HepG2 (cell line): ENCODE measurements around the gene PANK2. TPM values are rescaled to one million over a fixed set of nuclear protein-coding genes. Genes with fewer than 3 reads are reported as not detected.
A peak's percentile ranks its signal among the peaks of the same experiment; 100 is the strongest.

Experiments used
- RARG ChIP-seq: sonication (generic); formaldehyde crosslinking; IDR thresholded peaks from 2 replicates; pipeline ENCODE4 v1.4.0; 2020; ENCODE audit warnings: low read depth, mild to moderate bottlenecking, missing genetic modification reagents
- SNAI1 ChIP-seq: sonication (generic); formaldehyde crosslinking; IDR thresholded peaks from 2 replicates; pipeline ENCODE4 v1.5.0; 2020; ENCODE audit warnings: mild to moderate bottlenecking, missing genetic modification reagents, borderline replicate concordance
- ZC3H4 ChIP-seq: sonication (generic); formaldehyde crosslinking; IDR thresholded peaks from 2 replicates; pipeline ENCODE4 v1.4.0; 2020; ENCODE audit warnings: missing genetic modification reagents, borderline replicate concordance
- ZFP41 ChIP-seq: sonication (generic); formaldehyde crosslinking; IDR thresholded peaks from 2 replicates; pipeline ENCODE4 v1.4.0; 2020; ENCODE audit warnings: mild to moderate bottlenecking, missing genetic modification reagents, borderline replicate concordance
- ZMYM2 ChIP-seq: sonication (generic); formaldehyde crosslinking; IDR thresholded peaks from 2 replicates; pipeline ENCODE4 v1.8.0; 2022; ENCODE audit warnings: mild to moderate bottlenecking, missing genetic modification reagents
- ZNF24 ChIP-seq: fragments of 450-650 bp; IDR thresholded peaks from 2 replicates; pipeline ENCODE4 v1.6.1; 2017; ENCODE audit warnings: antibody characterized with exemption, mild to moderate bottlenecking
- ZNF280B ChIP-seq: sonication (generic); formaldehyde crosslinking; IDR thresholded peaks from 2 replicates; pipeline ENCODE4 v1.5.0; 2020; ENCODE audit warnings: missing genetic modification reagents, mild to moderate bottlenecking, borderline replicate concordance
- ZNF292 ChIP-seq: sonication (generic); formaldehyde crosslinking; IDR thresholded peaks from 2 replicates; pipeline ENCODE4 v1.8.1; 2022; ENCODE audit warnings: mild to moderate bottlenecking, low read depth, missing genetic modification reagents, borderline replicate concordance
- ZNF577 ChIP-seq: sonication (generic); formaldehyde crosslinking; IDR thresholded peaks from 2 replicates; pipeline ENCODE4 v1.4.0; 2020; ENCODE audit warnings: mild to moderate bottlenecking, low read depth, missing genetic modification reagents, borderline replicate concordance
- ZNF674 ChIP-seq: sonication (generic); formaldehyde crosslinking; IDR thresholded peaks from 2 replicates; pipeline ENCODE4 v1.5.0; 2020; ENCODE audit warnings: low read depth, mild to moderate bottlenecking, missing genetic modification reagents
- ZNF776 ChIP-seq: sonication (generic); formaldehyde crosslinking; IDR thresholded peaks from 2 replicates; pipeline ENCODE4 v1.4.0; 2020; ENCODE audit warnings: mild to moderate bottlenecking, missing genetic modification reagents
- ZNF883 ChIP-seq: sonication (generic); formaldehyde crosslinking; IDR thresholded peaks from 2 replicates; pipeline ENCODE4 v1.5.1; 2020; ENCODE audit warnings: mild to moderate bottlenecking, missing genetic modification reagents; ENCODE audit errors: not compliant biosample characterization
- polyA plus RNA-seq, 8 experiments: library from polyadenylated mRNA; depleted of rRNA in 3 of 8; stranded (reverse) in 7 of 8; unstranded in 1 of 8; fragments of >200 nt; fragmentation: Illumina TruSeq in 4 of 8; extraction: Trizol in 4 of 8; gene quantifications; 2 replicates each; pipeline versions ENCODE4 v1.2.1 to v1.2.3, GENCODE V29; 2011 to 2016; ENCODE audit warnings: low read depth in 4 of 8, missing spikeins in 1 of 8, mixed read lengths in 1 of 8; ENCODE audit not compliant: insufficient read depth in 1 of 8
- total RNA-seq, 5 experiments: library from RNA; depleted of rRNA; stranded (reverse); fragments of >200 nt; fragmentation: Illumina TruSeq; extraction: Trizol; gene quantifications; 2 replicates each; pipeline ENCODE4 v1.2.3, GENCODE V29; 2016; ENCODE audit warnings: low read depth in 1 of 5
- TF ChIP-seq, protein P1 (sequence below): sonication (generic); formaldehyde crosslinking; IDR thresholded peaks from 2 replicates; pipeline ENCODE4 v1.5.0; 2020; ENCODE audit warnings: mild to moderate bottlenecking, missing genetic modification reagents
- TF ChIP-seq, protein P2 (sequence below): sonication (generic); formaldehyde crosslinking; IDR thresholded peaks from 2 replicates; pipeline ENCODE4 v1.5.1; 2020; ENCODE audit warnings: mild to moderate bottlenecking, missing genetic modification reagents, moderate library complexity
- TF ChIP-seq, protein P3 (sequence below): sonication (generic); formaldehyde crosslinking; IDR thresholded peaks from 2 replicates; pipeline ENCODE4 v1.4.0; 2020; ENCODE audit warnings: missing genetic modification reagents, borderline replicate concordance

Gene PANK2
- total and polyA plus RNA-seq, 2 of the 13 experiments (the other 11 are each of a cell fraction or from before 2014, with no cell fraction given) = 39.2 to 123 TPM

GRCh38 chr20:3869839-3870634 is 19.1 kb upstream of the PANK2 start (continued):
- TF ChIP-seq ZNF577 (CRISPR knock-in tag) (no peak), ZMYM2 (CRISPR knock-in tag) (no peak), ZNF24 (no peak), ZNF292 (no peak), ZNF280B (CRISPR knock-in tag) (0 out of 2 replicates have a peak, but pooled peaks have one; percentile 26), ZNF776 (CRISPR knock-in tag) (no peak), ZFP41 (CRISPR knock-in tag) (no peak), RARG (CRISPR knock-in tag) (no peak), ZNF674 (no peak), ZNF883 (CRISPR knock-in tag) (peak; percentile 63), ZC3H4 (CRISPR knock-in tag) (no peak), SNAI1 (no peak)
- TF ChIP-seq, protein P1, sequence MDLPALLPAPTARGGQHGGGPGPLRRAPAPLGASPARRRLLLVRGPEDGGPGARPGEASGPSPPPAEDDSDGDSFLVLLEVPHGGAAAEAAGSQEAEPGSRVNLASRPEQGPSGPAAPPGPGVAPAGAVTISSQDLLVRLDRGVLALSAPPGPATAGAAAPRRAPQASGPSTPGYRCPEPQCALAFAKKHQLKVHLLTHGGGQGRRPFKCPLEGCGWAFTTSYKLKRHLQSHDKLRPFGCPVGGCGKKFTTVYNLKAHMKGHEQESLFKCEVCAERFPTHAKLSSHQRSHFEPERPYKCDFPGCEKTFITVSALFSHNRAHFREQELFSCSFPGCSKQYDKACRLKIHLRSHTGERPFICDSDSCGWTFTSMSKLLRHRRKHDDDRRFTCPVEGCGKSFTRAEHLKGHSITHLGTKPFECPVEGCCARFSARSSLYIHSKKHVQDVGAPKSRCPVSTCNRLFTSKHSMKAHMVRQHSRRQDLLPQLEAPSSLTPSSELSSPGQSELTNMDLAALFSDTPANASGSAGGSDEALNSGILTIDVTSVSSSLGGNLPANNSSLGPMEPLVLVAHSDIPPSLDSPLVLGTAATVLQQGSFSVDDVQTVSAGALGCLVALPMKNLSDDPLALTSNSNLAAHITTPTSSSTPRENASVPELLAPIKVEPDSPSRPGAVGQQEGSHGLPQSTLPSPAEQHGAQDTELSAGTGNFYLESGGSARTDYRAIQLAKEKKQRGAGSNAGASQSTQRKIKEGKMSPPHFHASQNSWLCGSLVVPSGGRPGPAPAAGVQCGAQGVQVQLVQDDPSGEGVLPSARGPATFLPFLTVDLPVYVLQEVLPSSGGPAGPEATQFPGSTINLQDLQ = no peak
- TF ChIP-seq, protein P2, sequence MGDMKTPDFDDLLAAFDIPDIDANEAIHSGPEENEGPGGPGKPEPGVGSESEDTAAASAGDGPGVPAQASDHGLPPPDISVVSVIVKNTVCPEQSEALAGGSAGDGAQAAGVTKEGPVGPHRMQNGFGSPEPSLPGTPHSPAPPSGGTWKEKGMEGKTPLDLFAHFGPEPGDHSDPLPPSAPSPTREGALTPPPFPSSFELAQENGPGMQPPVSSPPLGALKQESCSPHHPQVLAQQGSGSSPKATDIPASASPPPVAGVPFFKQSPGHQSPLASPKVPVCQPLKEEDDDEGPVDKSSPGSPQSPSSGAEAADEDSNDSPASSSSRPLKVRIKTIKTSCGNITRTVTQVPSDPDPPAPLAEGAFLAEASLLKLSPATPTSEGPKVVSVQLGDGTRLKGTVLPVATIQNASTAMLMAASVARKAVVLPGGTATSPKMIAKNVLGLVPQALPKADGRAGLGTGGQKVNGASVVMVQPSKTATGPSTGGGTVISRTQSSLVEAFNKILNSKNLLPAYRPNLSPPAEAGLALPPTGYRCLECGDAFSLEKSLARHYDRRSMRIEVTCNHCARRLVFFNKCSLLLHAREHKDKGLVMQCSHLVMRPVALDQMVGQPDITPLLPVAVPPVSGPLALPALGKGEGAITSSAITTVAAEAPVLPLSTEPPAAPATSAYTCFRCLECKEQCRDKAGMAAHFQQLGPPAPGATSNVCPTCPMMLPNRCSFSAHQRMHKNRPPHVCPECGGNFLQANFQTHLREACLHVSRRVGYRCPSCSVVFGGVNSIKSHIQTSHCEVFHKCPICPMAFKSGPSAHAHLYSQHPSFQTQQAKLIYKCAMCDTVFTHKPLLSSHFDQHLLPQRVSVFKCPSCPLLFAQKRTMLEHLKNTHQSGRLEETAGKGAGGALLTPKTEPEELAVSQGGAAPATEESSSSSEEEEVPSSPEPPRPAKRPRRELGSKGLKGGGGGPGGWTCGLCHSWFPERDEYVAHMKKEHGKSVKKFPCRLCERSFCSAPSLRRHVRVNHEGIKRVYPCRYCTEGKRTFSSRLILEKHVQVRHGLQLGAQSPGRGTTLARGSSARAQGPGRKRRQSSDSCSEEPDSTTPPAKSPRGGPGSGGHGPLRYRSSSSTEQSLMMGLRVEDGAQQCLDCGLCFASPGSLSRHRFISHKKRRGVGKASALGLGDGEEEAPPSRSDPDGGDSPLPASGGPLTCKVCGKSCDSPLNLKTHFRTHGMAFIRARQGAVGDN (CRISPR knock-in tag) = 0 out of 2 replicates have a peak, but pooled peaks have one; percentile 22
- TF ChIP-seq, protein P3, sequence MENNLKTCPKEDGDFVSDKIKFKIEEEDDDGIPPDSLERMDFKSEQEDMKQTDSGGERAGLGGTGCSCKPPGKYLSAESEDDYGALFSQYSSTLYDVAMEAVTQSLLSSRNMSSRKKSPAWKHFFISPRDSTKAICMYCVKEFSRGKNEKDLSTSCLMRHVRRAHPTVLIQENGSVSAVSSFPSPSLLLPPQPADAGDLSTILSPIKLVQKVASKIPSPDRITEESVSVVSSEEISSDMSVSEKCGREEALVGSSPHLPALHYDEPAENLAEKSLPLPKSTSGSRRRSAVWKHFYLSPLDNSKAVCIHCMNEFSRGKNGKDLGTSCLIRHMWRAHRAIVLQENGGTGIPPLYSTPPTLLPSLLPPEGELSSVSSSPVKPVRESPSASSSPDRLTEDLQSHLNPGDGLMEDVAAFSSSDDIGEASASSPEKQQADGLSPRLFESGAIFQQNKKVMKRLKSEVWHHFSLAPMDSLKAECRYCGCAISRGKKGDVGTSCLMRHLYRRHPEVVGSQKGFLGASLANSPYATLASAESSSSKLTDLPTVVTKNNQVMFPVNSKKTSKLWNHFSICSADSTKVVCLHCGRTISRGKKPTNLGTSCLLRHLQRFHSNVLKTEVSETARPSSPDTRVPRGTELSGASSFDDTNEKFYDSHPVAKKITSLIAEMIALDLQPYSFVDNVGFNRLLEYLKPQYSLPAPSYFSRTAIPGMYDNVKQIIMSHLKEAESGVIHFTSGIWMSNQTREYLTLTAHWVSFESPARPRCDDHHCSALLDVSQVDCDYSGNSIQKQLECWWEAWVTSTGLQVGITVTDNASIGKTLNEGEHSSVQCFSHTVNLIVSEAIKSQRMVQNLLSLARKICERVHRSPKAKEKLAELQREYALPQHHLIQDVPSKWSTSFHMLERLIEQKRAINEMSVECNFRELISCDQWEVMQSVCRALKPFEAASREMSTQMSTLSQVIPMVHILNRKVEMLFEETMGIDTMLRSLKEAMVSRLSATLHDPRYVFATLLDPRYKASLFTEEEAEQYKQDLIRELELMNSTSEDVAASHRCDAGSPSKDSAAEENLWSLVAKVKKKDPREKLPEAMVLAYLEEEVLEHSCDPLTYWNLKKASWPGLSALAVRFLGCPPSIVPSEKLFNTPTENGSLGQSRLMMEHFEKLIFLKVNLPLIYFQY (CRISPR knock-in tag) = no peak
